A673 (cell line): Measurements from ENCODE around the gene COL16A1. TPM values are rescaled to one million over a fixed set of nuclear protein-coding genes. Genes with fewer than 3 reads are reported as not detected.

Experiments used
- BruUV-seq: library from RNA; stranded (reverse); fragments of 400-500 nt; replicated peaks from 2 replicates; lab custom pipeline; 2021; lab: Mats Ljungman, UMichigan
- CTCF ChIA-PET: fragments of 300-600 bp; sonication (Branson Sonifier 250); formaldehyde crosslinking; loops from one replicate; lab custom pipeline; 2022; ENCODE audit warnings: antibody characterized with exemption; lab: Charles Lee
- POLR2A ChIA-PET: fragments of 300-600 bp; sonication (Branson Sonifier 250); formaldehyde crosslinking; loops from one replicate; lab custom pipeline; 2022; ENCODE audit warnings: antibody characterized with exemption; ENCODE audit not compliant: low non-redundant PET; lab: Charles Lee
- DNase-seq: peaks from one replicate; pipeline ENCODE4 v3.0.0-alpha.2; 2015; ENCODE audit warnings: low spot score
- H3K27ac ChIP-seq: fragments of 200-600 bp; sonication (generic); 2 replicates; pipeline ENCODE4 v1.5.1; 2016; ENCODE audit warnings: mixed run types, low read depth, mild to moderate bottlenecking, mixed read lengths, antibody characterized with exemption, low read length; ENCODE audit not compliant: poor library complexity, severe bottlenecking
- H3K27me3 ChIP-seq: fragments of 200-600 bp; sonication (generic); replicated peaks from 2 replicates; pipeline ENCODE4 v1.6.1; 2017; ENCODE audit warnings: mixed run types, low read depth, mild to moderate bottlenecking, mixed read lengths, antibody characterized with exemption, low read length; ENCODE audit not compliant: insufficient read depth, poor library complexity
- H3K36me3 ChIP-seq: fragments of 200-600 bp; sonication (generic); 2 replicates; pipeline ENCODE4 v1.6.1; 2016; ENCODE audit warnings: mixed run types, mild to moderate bottlenecking, mixed read lengths, antibody characterized with exemption, low read length; ENCODE audit not compliant: insufficient read depth, poor library complexity, severe bottlenecking
- H3K4me1 ChIP-seq: fragments of 200-600 bp; sonication (generic); 2 replicates; pipeline ENCODE4 v1.6.1; 2017; ENCODE audit warnings: mixed run types, mild to moderate bottlenecking, mixed read lengths, antibody characterized with exemption, low read length; ENCODE audit not compliant: insufficient read depth, poor library complexity, severe bottlenecking
- H3K4me3 ChIP-seq: fragments of 200-600 bp; sonication (generic); 2 replicates; pipeline ENCODE4 v1.5.1; 2016; ENCODE audit warnings: low read depth, mixed run types, mild to moderate bottlenecking, mixed read lengths, low read length; ENCODE audit not compliant: poor library complexity, severe bottlenecking
- H3K9me3 ChIP-seq: fragments of 200-600 bp; sonication (generic); 2 replicates; pipeline ENCODE4 v1.6.1; 2016; ENCODE audit warnings: mixed run types, low read depth, mild to moderate bottlenecking, mixed read lengths, antibody characterized with exemption, low read length; ENCODE audit not compliant: poor library complexity, severe bottlenecking
- CTCF ChIP-seq: fragments of 300-800, 200-600 bp; sonication (generic); conservative IDR thresholded peaks from 2 replicates; pipeline ENCODE4 v1.5.1; 2017; ENCODE audit warnings: low read depth, mild to moderate bottlenecking, antibody characterized with exemption, low read length, moderate library complexity, mixed read lengths
- EZH2 ChIP-seq: fragments of 200-600 bp; sonication (generic); IDR thresholded peaks from 2 replicates; pipeline ENCODE4 v1.6.1; 2017; ENCODE audit warnings: borderline replicate concordance, low read depth, mild to moderate bottlenecking, mixed read lengths, antibody characterized with exemption, low read length; ENCODE audit not compliant: poor library complexity, severe bottlenecking
- intact Hi-C: fragments of 100-400 bp; cut with micrococcal nuclease; formaldehyde crosslinking; loops from one replicate; pipeline ENCODE4 v1.10.0; 2022; ENCODE audit not compliant: unreplicated experiment
- total RNA-seq: library from RNA; stranded (reverse); gene quantifications from 2 replicates; pipeline ENCODE4 v1.2.3, GENCODE V29; 2021

Gene COL16A1
- total RNA-seq, 1 experiment from 2014 or later: 26.6 TPM

- Histone ChIP-seq H3K36me3 (no peaks in the 10 kb centered on the region), H3K27me3 (no peaks in the 10 kb centered on the region), H3K9me3 (no peaks in the 10 kb centered on the region), H3K4me1 (peaks cover 19% of the 10 kb centered on the region), H3K4me3 (no peak overlapping the region), H3K27ac (peak overlapping the region; percentile 9)
- ChIA-PET CTCF (no interaction called here), POLR2A (no interaction called here)
- intact Hi-C loops: no loop called here
- TF ChIP-seq CTCF (no peak), EZH2 (no peak)
- DNase-seq: peak; percentile 65
- no TSS peak for BruUV-seq
Observed at GRCh38 chr1:31609514-31610118, 94.2 kb downstream of the COL16A1 start.

GRCh38 chr1:31607360-31607759 lies 96.5 kb downstream of the COL16A1 start:
- CTCF ChIA-PET: no interaction called here
- intact Hi-C loops: no loop called here
- TF ChIP-seq EZH2 (no peak), CTCF (no peak)
- Histone ChIP-seq H3K4me3 (no peak overlapping the region), H3K9me3 (no peaks in the 10 kb centered on the region), H3K36me3 (no peaks in the 10 kb centered on the region), H3K4me1 (peaks cover 19% of the 10 kb centered on the region), H3K27me3 (no peaks in the 10 kb centered on the region), H3K27ac (no peak overlapping the region)
- no peak for DNase-seq
- POLR2A ChIA-PET: no interaction called here
- BruUV-seq: no TSS peak

- H3K4me1 ChIP-seq: peaks cover 19% of the 10 kb centered on the region
- no peak overlapping the region for H3K4me3 ChIP-seq
- no peaks in the 10 kb centered on the region for H3K9me3 ChIP-seq
- ChIA-PET POLR2A (no interaction called here), CTCF (no interaction called here)
- H3K27ac ChIP-seq: no peak overlapping the region
- TF ChIP-seq CTCF (no peak), EZH2 (no peak)
- intact Hi-C loops: no loop called here
- H3K27me3 ChIP-seq: no peaks in the 10 kb centered on the region
- BruUV-seq: no TSS peak
- H3K36me3 ChIP-seq: no peaks in the 10 kb centered on the region
- no peak for DNase-seq
Observed at GRCh38 chr1:31605908-31606427, 97.8 kb downstream of the COL16A1 start.

Other genes with a start within 250 kb of the COL16A1 start
- not detected in 2 replicates for gene TINAGL1, start 127.5 kb downstream of the COL16A1 start, total RNA-seq
- not detected in 2 replicates for gene HCRTR1, start 86.3 kb downstream of the COL16A1 start, total RNA-seq
- 56.3 and 57.9 TPM in 2 replicates for gene PEF1, start 59.1 kb downstream of the COL16A1 start, total RNA-seq
- 5.9 and 8.6 TPM in 2 replicates for gene ADGRB2, start 60.3 kb upstream of the COL16A1 start, total RNA-seq
- gene SPOCD1, start 112.0 kb upstream of the COL16A1 start, total RNA-seq: 0.58 and 0.85 TPM in 2 replicates
- 256 and 283 TPM in 2 replicates for gene PTP4A2, start 234.4 kb upstream of the COL16A1 start, total RNA-seq